GOT3 (cell line): Measurements from ENCODE around the gene CDH4.
"Not testable (repeated sequence)": the region's sequence is repeated elsewhere in the genome, so short reads cannot be mapped to it uniquely, and the experiment has no call there.

Experiments used
- DNase-seq: peaks from one replicate; lab custom pipeline; 2025; ENCODE audit warnings: mixed read lengths; lab: John Stamatoyannopoulos, UW

CDH4 gene

DNA sequence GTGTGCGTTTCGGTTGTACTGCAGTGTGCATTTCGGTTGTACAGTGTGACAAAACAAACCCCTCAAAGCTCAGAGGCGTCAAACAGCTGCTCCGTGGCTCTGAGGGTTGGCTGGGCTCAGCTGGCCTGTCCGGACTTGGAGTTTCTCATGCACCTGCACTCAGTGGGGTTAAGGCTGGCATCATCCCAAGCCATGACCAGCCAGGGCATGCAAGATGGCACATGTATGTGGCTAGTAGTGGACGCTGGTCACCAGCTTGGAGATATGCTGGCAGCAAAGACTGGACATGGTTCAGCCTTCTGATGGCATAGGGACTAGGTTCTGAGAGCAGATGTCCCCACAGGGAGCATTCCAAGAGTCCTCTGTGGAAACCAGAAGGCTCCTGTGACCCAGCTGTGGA lies 187.2 kb downstream of the CDH4 start:
- no peak for DNase-seq

DNA sequence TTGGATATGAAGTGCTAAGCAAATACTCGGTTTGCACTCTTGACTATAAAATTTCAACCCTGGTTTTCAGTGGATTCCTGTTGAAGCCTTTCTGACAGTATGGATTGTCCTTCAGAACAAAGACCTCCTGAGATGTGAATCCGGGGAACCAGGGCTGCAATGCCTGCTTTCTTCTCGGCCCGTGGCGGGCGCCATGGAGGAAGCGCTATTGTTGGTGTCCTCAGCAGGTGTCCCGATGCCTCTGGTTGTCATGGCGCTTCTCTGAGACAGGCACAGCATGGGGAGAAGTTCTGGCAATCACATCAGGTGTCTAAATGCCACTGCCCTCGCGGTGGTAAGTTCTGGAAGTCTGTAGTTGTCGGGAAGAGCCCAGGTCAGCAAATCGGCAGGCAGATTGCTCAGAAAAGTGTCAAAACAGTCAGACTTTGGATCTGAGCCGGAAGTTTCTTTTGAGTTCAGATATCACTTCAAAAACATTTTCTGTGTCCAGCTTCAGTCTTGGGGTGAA lies 188.5 kb downstream of the CDH4 start:
- no peak for DNase-seq

DNA sequence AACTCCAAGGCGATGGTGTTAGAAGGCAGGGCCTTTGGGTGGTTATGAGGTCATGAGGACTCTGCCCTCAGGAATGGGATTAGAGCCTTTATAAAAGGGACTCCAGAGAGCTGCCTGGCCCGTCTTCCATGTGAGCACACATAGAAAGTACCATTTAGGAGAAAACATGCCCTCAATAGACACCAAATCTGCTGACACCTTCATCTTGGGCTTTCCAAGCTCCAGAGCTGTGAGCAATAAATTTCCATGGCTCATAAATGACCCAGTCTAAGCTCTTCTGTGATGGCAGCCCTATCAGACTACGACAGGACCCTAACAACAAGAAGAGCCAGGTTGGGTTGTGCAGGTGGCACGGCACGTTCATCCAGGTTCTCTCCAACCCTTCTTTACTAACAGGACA lies 189.5 kb downstream of the CDH4 start:
- DNase-seq = no peak

DNA sequence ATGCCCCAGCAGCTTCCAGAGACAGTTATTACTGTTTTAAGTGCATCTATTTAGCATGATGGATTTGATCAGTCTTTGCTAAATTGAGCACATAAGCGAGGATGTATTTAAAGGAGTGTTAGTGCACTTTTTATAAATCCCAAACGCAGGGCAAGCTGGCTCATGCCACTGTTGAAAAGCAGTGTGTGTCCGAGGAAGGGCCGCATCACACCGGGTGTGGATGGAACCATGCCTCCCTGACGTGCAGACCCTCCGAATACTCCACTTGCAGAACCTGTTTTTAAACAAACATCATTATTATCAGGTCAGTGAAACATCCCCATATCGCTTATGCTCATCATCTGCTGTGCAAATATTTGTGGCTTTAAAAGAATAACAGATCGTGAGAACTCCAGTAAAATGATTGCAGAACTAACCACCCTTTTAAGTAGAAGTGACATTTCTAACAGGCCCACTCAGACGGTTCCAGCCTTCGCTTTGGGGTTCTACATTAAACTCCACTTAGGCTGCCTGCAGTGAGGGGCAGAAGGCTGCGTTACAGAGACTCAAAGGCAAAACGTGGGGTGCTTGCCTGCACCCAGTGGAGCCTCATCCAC lies 190.1 kb downstream of the CDH4 start:
- no peak for DNase-seq

DNA sequence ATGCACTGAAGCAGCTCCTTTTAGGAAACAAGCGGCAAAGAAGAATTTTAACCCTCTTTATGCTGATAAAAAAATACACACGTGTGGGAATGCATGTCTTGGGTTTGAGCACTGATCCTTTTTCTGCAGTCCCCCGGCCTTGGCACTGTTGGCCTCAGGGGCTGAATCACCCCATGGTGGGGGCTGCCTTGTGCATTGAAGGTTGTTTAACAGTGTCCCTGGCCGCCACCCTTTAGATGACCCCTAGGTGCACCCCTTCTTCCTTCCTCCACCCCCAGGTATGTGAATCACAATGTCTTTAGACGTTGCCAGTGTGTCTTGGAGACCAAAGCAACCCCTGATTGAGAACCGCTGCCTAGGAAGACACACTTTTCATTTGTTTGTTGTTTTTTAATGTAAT lies 190.7 kb downstream of the CDH4 start:
- DNase-seq = no peak

DNA sequence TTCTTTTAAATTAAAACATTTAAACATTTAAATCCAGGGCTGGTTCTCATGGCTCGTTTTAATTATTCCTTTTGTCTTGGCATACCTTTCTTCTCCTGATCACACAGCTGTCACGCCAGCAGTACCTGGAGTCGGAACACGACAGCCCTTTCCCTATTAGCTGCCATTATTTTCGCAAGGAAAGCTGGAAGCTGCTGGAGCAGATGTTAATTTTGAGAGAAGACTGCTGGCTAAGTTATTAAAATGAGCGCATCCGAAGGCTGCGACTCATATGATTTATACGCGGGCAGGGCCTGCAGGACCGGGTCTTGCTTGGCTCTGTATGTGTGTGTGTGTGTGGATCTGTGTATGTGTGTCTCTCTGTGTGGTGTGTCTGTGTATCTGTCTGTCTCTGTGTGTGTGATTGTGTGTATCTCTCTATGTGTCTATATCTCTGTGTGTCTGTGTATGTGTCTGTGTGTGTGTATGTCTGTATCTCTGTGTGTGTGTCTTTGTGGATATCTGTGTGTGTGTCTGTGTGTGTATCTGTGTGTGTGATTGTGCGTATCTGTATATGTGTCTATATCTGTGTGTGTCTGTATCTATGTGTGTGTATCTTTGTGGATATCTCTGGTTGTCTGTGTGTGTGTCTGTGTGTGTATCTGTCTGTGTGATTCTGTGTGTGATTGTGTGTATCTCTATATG lies 191.5 kb downstream of the CDH4 start:
- DNase-seq = no peak

DNA sequence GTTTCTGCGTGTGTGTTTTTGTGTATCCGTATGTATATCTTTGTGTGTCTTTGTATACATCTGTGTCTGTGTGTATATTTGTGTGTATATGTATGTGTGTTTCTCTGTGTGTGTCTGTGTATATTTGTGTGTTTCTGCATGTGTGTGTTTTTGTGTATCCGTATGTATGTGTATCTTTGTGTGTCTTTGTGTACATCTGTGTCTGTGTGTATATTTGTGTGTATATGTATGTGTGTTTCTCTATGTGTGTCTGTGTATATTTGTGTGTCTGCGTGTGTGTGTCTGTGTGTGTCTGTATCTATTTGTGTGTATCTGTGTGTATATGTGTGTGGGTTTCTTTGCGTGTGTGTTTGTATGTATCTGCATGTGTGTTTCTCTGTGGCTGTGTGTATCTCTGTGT lies 192.6 kb downstream of the CDH4 start:
- DNase-seq = no peak

DNA sequence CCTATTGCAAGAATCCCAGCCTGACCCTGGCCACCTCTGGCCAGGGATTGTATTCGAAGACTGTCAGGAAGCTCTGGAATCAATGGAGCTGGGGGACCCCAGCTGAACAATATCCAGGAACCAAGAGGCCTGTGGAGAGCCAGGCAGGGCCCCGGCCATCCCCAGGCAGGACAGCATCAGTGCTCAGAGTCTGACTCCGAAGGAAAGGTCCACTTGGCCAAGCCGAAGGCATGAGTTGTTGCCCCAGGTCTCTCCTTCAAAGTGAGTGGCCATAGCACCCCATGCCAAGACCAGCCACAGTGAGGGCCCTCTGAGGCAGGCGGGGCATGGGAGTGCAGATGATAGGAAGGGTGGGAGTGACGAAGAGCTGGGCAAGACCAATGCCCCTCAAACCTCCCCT lies 193.1 kb downstream of the CDH4 start:
- DNase-seq = no peak

DNA sequence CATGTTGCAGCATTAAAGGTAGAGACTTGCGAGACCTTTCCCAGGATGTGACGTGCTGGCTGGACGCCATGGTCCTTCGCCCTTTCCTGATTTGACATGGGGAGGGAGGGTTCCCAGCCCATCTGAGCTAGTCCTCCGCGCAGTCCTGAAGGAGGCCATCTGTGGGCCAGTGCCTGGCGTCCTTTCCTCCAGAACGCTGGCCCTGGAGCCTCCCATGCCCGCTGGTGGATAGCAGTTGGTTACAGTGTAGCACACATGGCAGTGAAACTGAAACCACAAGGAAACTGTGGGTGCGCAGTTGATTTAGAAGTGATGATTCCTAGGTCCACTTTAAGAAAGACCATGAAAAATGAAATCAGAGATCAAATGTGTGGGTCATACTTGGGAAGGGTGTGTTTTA lies 193.7 kb downstream of the CDH4 start:
- no peak for DNase-seq

DNA sequence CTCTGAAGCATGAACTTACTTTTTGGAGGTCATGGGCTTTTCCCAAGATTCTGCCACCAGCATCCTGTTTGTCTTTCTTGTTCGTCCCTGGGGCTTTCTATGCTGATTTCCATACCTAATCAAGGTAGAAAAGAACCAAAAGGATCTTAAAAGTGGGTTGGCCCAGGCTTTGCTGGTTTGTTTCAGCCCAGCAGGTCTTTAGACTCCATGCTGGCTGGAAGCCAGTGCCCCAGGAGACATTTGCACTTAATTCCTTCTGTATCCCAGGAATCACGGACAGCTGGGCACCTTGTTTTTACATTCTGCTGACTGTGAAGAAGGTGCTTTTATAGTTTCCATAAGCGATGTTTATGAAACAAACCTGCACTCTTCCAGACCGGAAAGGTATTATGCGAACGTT lies 195.9 kb downstream of the CDH4 start:
- no peak for DNase-seq

DNA sequence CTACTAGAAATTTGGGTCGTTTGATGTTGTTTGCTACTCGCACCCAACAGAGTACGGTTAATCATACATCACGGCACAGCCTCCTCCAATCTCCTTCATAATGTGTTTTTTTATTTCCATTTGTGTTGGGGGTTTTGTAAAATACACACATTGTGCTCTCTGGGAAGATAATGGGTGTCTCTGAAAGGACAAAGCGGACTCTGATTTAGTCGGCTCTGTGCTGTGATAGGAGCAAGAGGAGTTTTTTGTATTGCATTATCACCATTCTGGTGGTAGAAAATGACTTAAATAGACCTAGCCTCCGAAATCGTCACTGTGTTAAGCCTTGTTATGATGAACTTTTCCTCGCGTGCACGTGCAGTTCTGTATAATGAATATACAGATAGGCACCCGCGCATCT lies 196.3 kb downstream of the CDH4 start:
- DNase-seq = no peak

DNA sequence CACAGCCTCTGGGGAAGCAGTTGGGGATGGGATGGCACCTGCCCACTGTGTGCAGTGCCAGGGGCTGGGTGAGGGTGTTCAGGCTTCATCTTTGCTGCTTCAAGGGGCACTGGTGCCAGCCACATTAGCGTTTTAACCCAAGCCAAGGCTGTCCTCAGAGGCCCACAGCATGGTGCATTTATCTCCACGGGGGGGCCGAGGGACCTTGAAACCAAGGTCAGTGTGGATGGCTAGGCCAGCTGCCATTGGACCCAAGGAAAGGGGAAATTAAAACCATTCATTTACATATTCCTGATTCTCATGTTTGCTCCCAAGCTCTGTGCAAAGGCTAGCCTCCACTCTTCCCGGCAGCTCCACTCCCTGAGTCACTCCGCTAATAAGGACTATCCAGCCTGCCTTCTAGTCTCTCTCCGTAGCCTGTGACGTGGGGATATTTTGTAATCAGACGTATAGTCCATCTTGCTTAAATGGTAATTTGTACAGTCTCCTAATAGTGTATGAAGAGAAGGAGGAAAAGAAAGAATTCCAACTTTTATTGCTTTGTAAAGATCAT lies 197.1 kb downstream of the CDH4 start:
- DNase-seq = no peak

DNA sequence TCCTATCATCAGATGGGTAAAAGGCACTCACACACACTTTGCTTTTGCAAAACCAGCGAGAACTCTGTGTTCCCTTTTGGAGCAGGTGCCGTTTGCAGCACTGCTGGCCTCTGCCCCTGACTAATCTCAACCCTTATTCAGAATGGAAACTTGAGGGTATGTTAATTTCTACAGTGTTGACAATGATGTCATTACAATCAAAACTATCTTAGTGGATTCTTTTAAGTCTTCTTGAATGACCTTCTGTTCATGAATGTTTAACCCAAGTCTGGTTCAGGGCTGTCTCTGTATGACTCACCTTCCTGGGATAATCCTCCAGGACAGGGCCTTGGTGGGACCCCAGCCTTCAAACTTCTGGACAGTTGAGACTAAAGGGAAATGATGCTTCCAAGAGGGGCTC lies 197.9 kb downstream of the CDH4 start:
- no peak for DNase-seq

DNA sequence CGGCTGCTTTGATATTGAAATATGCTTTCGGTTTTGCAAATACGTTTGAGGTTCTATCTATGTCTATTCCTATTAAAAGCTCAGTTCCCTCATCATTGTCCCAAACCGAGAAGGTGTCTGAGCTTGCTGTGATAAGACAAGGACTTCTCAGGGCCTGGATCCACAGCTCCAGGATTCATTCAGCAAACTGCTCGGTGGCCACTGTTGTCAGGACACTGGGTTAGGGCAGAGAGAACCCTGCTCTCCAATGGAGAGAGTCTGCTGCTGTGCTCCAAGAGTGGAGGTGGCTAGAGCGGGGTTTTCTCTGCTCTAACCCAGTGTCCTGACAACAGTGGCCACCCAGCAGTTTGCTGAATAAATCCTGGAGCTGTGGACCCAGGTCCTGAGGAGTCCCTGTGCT lies 198.5 kb downstream of the CDH4 start:
- DNase-seq = no peak

DNA sequence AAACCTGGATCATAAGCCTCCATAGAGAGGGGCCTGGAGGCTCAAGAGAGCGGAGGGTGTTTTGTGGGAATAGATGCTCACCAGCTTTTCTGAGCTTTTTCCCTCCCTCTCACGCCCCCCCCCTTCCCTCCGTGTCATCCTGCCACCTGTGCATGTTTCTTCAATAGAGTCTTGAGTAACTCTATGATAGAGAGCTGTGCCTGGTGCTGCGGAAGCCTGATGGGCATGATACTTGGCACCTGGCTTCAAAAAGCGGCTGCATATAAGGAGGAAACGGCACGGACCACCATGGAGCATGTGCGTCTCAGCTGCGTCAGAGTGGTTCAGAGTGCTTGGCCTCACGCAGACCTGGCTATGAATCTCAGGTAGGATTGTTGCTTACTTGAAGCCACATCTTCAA lies 198.9 kb downstream of the CDH4 start:
- DNase-seq = no peak

DNA sequence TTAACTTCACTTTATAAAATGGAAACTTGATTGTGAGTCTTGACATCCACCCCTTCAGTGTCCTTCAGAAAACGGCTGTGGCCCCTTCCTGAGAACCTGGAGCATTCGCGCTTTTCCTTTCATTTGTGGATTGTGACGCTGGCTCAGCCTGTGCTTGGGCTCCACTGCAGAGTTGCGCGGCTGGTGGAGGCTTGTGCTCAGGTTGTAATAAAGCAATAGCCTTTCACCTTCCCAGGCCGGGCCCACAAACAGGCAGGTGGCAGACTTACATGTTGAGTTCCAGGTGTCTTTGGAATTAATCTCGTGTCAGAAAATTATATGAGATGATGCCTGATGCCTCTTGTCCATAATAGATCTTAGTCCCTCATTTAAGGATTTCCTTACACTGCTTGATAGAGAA lies 199.9 kb downstream of the CDH4 start:
- no peak for DNase-seq

DNA sequence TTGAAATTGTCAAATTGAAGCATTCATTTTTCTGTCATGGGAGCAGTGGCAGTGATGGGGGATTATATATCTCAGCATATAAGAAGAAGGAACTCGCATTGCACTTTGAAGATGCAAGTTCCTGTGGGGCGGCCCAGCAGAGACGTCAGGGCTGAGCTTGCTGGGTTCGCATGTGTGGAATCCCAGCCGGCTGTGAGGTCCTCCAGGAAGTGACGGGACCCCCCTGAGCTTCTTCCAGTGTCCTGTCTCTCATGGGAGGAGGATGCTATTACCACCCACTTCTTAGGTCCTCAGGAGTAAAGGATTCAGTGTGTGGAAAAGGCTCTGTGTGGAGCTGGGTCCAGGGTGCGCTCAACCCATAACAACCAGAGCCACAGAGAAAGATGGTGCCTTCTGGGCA lies 201.2 kb downstream of the CDH4 start:
- DNase-seq = no peak

DNA sequence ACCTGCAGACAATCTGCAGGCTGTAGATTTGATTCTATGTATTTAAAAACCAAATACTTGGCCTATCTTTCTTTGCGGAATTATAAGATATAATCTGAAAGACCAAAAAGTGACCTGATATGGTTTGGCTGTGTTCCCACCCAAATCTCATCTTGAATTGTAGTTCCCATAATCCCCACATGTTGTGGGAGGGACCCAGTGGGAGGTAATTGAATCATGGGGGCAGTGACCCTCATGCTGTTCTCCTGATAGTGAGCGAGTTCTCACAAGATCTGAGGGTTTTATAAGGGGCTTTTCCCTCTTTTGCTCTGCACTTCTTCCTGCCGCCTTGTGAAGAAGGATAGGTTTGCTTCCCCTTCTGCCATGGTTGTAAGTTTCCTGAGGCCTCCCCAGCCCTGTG lies 201.6 kb downstream of the CDH4 start:
- DNase-seq = not testable (repeated sequence)

DNA sequence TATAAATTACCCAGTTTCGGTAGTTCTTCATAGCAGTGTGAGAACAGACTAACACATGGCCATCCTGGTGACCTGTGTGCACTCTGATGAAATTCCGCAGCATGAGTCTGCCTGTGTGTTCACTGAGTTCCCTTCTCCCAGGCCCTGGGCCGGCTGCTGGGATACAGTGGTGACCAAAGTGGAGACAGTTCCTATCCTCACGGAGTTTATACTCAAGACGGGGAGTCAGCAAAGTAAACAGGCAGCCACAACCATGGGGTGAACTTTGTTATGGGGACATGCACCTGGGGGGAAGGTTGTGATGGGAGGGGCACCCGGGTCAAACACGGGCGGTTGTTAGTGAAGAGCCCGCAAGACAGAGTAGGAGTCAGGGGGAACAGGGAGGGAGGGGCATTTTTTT lies 202.0 kb downstream of the CDH4 start:
- no peak for DNase-seq

DNA sequence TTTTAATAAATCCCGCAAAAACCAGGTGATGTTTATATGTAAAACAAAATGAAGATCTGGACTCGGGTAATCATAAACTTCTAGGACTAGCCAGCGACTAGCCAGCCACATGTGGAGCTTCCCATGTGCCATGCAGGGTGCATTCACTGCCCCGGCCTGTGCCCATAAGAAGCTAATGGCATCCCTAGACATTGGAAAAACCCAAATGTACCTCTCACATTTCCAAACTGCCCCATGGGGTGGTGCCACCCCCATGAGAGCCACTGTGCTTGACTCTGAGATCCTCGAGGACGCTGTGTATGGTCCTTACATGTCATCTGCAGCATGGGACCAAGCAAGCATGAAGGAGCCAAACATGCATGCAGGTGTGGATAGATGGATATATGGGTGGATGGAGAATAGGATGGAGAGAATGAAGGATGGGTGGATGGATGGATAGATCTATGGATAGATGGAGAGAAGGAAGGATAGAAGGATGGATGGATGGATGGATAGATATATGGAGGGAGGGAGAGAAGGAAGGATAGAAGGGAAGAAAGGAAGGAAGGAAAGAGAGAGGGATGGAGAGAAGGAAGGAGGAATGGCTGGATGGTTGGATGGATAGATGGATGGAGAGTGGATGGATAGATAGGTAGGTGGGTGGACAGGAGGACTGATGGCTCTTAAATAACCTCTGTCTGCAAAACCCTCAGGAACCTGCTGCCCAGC lies 203.6 kb downstream of the CDH4 start:
- no peak for DNase-seq

DNA sequence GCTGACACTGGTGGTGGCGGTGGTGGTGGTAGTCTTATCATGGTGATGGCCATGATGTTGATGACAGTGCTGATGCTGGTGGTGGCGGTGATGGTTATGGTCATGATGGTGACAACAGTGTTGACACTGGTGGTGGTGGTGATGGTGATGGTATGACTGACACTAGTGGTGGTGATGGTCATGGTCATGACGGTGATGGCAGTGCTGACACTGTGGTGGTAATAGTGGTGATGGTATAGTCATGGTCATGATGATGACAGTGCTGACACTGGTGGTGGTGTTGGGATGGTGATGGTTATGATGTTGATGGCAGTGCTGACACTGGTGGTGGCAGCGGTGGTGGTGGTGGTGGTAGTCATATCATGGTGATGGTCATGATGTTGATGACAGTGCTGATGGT lies 205.7 kb downstream of the CDH4 start:
- no peak for DNase-seq

DNA sequence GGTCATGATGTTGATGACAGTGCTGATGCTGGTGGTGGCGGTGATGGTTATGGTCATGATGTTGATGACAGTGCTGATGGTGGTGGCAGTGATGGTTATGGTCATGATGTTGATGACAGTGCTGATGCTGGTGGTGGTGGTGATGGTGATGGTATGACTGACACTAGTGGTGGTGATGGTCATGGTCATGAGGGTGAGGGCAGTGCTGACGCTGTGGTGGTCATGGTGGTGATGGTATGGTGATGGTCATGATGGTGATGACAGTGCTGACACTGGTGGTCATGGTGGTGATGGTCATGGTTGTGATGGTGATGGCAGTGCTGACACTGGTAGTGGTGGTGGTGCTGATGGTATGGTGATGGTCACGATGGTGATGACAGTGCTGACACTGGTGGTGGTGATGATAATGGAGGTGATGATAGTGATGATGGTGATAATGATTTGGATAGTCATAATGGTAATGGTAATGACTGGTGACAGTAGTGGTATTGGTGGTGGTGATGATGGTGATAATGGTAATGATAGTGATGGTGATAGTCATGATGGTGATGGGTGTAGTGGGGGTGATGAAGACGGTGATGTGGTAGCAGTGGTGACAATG lies 206.2 kb downstream of the CDH4 start:
- no peak for DNase-seq

DNA sequence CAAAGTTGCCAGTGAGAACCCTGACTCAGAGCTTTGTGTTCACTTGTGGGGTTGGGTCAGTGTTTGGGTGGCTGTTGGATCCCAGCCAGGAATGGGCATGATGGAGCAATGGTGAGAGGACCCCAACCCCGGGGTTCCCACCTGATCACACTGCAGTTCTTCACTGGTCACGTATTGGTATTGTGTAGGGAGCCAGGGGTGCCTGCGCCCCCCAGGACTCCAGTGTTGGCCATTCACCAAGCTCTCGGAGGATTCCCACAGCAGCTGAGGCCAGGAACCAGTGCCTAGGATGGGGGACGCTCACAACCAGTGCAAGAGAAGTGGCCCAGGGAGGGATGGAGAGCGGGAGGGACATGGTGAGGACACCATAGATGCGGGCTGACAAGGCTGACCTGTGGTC lies 207.2 kb downstream of the CDH4 start:
- DNase-seq = no peak
